ENCODE data around the gene ANKFY1.
"Not testable (repeated sequence)": the region's sequence is repeated elsewhere in the genome, so short reads cannot be mapped to it uniquely, and the experiment has no call there.

ANKFY1 gene

GRCh38 chr17:4255271-4255670 is 8.5 kb downstream of the ANKFY1 start:
- DNase-seq, result not testable (repeated sequence)

GRCh38 chr17:4250887-4251286 is 12.9 kb downstream of the ANKFY1 start:
- no peak for DNase-seq

GRCh38 chr17:4249452-4250029 is 14.2 kb downstream of the ANKFY1 start:
- DNase-seq, result peak in 1 of 2 experiments; percentile 20

- DNase-seq, result no peak
Measured at GRCh38 chr17:4248504-4249277, 15.1 kb downstream of the ANKFY1 start.

- no peak for DNase-seq
Measured at GRCh38 chr17:4247971-4248388, 15.8 kb downstream of the ANKFY1 start.

- peak; percentile 38 to 50 for DNase-seq
Measured at GRCh38 chr17:4247361-4247970, 16.3 kb downstream of the ANKFY1 start.

- DNase-seq, result no peak
Measured at GRCh38 chr17:4246674-4247073, 17.1 kb downstream of the ANKFY1 start.

GRCh38 chr17:4241535-4241934 is 22.2 kb downstream of the ANKFY1 start:
- no peak for DNase-seq

GRCh38 chr17:4236456-4236855 is 27.3 kb downstream of the ANKFY1 start:
- DNase-seq, result peak in 1 of 2 experiments; percentile 34

GRCh38 chr17:4235372-4236279 is 28.2 kb downstream of the ANKFY1 start:
- no peak for DNase-seq

GRCh38 chr17:4234401-4234800 is 29.4 kb downstream of the ANKFY1 start:
- no peak for DNase-seq

GRCh38 chr17:4233668-4234258 is 30.0 kb downstream of the ANKFY1 start:
- DNase-seq, result no peak

- no peak for DNase-seq
Measured at GRCh38 chr17:4232168-4232813, 31.5 kb downstream of the ANKFY1 start.

GRCh38 chr17:4229627-4230541 is 33.9 kb downstream of the ANKFY1 start:
- no peak for DNase-seq

GRCh38 chr17:4221899-4222659 is 41.7 kb downstream of the ANKFY1 start:
- no peak for DNase-seq

GRCh38 chr17:4221163-4221562 is 42.6 kb downstream of the ANKFY1 start:
- no peak for DNase-seq

GRCh38 chr17:4220655-4221054 is 43.1 kb downstream of the ANKFY1 start:
- DNase-seq, result no peak

GRCh38 chr17:4219241-4219640 is 44.5 kb downstream of the ANKFY1 start:
- no peak for DNase-seq

GRCh38 chr17:4215882-4216570 is 47.8 kb downstream of the ANKFY1 start:
- no peak for DNase-seq

- no peak for DNase-seq
Measured at GRCh38 chr17:4214157-4214556, 49.6 kb downstream of the ANKFY1 start.
